GM12873 (cell line): ENCODE results near the gene DST.

Experiments
- CTCF ChIP-seq: IDR thresholded peaks from 2 replicates; pipeline ENCODE4 v1.5.1; 2012; ENCODE audit warnings: low read depth, mild to moderate bottlenecking, moderate library complexity, low read length, control low read depth; ENCODE audit not compliant: insufficient read depth; ENCODE audit errors: missing control alignments

Gene DST

GRCh38 chr6:56497691-56498090 is 145.0 kb downstream of the DST start:
- TF ChIP-seq CTCF = no peak

GRCh38 chr6:56497240-56497639 is 145.4 kb downstream of the DST start:
- no peak for TF ChIP-seq CTCF

GRCh38 chr6:56495654-56496053 is 147.0 kb downstream of the DST start:
- TF ChIP-seq CTCF = no peak

- no peak for TF ChIP-seq CTCF
Measured at GRCh38 chr6:56491606-56492328, 150.9 kb downstream of the DST start.

GRCh38 chr6:56490993-56491392 is 151.7 kb downstream of the DST start:
- no peak for TF ChIP-seq CTCF

- TF ChIP-seq CTCF = no peak
Measured at GRCh38 chr6:56489559-56489958, 153.1 kb downstream of the DST start.

GRCh38 chr6:56488281-56488680 is 154.4 kb downstream of the DST start:
- no peak for TF ChIP-seq CTCF
